ENCODE measurements around the gene PHRF1.
A peak's percentile ranks its signal among the peaks of the same experiment; 100 is the strongest.
"Not testable (repeated sequence)": the region's sequence is repeated elsewhere in the genome, so short reads cannot be mapped to it uniquely, and the experiment has no call there.

Gene PHRF1

DNA sequence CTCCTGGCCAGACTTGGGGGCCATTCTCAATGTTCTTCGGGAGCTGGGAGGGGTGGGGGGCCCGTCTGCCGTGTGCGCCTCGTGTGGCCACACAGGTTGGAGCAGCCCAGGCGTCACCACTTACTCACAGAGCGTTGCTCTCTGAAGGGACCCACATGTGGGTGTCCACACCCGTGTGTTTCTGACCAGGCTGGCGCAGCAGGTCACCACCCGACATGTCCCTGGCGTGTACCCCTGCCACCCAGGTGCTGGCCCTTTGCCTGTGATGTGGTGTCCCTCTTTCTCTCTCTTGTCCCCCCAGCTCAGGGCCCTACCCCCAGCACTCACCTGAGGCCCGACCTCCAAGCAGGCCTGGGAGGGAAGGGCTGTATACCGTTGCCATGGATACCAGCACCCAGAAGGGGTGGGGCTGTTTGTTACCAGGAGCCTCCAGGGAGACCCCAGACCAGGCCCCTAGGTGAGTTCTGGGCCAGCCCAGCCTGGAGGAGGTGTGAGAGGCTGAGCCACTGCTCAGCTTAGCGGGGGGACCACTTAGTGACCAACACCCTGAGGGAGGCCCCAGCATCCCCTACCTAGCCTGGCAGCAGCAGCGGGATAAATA is 17.1 kb upstream of the PHRF1 start:
- DNase-seq (ENCODE audit: low read depth in 2 of 2): no peak

GRCh38 chr11:559712-560304 is 16.5 kb upstream of the PHRF1 start:
- DNase-seq (ENCODE audit: low read depth in 2 of 2): no peak

DNA sequence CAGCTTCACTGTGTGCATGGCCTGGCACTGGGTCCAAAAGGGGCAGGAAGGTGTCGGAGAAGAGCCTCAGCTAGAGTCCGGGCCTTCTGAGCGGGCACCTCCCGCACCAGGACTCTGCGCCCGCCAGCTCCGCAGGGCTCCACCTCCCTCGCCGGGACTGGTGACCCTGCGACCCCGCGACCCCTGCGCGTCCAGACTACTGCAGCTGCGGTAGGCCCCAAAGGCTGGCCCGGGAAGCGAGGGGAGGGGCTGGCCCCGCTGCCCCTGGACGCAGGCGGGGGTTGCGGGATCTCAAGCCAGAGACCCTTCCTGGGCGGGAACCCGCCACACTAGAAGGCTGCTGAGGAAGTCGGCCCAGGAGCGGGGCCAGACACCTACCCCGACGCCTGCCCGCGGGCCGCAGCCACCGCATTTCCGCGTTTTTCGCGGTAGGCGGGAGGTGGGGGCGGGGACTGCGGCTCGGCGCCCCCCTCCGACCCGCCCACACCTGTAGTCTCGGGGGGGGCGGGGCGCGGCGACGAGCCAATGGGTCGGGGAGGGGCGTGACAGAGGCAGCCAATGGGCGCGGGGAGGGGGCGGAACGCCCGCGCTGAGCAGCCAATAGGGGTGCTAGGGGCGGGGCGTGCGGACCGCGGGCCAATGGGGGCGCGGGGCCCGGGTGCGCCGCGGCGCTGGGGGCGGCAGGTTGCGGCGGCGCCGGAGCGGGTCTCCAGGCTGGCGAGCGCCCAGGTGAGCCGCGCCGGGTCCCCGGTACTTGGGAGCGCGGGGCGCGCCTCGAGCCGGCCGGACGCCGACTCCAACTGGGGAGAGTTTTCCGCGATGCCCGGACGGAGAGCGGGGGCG is 15.7 kb upstream of the PHRF1 start, which contains the start of the genes LMNTD2 and RASSF7:
Gene LMNTD2, minus strand, starts transcription at position 434 of the 843 bp plus-strand sequence. Its CDS starts 22 bp downstream, at position 412.
Gene RASSF7, plus strand, starts transcription at position 666 of the 843 bp plus-strand sequence. CDS start 799 bp downstream, outside the sequence.
- DNase-seq (ENCODE audit: low read depth in 2 of 2): peak; percentile 93 to 95

GRCh38 chr11:561148-562003 is 14.9 kb upstream of the PHRF1 start:
- DNase-seq (ENCODE audit: low read depth in 2 of 2): no peak

DNA sequence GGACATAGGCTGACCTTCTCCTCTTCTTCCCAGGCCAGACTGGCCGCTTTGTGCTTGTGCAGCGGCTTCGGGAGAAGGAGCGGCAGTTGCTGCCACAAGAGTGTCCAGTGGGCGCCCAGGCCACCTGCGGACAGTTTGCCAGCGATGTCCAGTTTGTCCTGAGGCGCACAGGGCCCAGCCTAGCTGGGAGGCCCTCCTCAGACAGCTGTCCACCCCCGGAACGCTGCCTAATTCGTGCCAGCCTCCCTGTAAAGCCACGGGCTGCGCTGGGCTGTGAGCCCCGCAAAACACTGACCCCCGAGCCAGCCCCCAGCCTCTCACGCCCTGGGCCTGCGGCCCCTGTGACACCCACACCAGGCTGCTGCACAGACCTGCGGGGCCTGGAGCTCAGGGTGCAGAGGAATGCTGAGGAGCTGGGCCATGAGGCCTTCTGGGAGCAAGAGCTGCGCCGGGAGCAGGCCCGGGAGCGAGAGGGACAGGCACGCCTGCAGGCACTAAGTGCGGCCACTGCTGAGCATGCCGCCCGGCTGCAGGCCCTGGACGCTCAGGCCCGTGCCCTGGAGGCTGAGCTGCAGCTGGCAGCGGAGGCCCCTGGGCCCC is 14.1 kb upstream of the PHRF1 start:
- DNase-seq (ENCODE audit: low read depth in 2 of 2): no peak

DNA sequence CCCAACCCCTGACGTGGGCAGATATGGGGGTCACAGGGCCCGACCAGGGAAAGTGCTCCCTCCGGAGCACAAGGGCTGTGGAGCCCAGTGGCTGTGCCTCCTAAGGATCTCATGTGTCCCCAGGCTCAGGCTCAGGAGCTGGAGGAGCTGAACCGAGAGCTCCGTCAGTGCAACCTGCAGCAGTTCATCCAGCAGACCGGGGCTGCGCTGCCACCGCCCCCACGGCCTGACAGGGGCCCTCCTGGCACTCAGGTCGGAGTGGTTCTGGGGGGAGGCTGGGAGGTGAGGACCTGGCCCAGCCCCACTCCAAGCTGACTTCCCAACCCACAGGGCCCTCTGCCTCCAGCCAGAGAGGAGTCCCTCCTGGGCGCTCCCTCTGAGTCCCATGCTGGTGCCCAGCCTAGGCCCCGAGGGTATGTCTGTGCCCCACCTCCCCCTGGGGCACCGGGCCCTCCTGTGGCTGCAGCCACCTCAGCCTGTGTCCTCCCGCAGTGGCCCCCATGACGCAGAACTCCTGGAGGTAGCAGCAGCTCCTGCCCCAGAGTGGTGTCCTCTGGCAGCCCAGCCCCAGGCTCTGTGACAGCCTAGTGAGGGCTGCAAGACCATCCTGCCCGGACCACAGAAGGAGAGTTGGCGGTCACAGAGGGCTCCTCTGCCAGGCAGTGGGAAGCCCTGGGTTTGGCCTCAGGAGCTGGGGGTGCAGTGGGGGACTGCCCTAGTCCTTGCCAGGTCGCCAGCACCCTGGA is 13.0 kb upstream of the PHRF1 start:
- DNase-seq (ENCODE audit: low read depth in 2 of 2): no peak

DNA sequence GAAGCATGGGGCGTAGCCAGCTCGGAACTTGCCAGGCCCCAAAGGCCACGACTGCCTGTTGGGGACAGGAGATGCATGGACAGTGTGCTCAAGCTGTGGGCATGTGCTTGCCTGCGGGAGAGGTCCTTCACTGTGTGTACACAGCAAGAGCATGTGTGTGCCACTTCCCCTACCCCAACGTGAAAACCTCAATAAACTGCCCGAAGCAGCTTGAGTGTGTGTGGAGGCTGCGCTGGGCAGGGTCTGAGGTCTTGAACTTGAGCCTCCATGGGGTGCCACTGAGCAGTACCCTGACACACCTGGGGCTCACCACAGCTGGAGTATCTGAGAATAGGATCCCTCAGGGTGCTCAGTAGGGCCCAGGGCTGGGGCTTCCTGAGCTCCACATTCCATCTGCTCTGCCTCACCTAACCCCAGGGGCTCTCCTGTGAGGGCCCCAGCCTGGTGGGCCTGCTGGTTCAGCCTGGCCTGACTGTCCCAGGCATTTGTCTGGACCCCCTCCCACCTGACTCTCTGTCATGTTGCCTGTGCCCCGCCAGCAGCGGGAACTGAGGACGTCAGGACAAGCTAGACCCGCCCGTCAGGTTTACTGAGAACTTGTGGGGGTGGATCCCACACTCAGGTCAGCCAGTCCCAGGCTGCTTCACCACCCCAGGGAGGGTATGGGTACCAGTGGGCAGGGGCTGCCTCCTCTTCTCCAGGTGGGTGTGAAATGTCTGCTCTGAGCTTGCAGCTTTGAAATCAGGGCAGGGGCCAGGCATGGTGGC is 12.3 kb upstream of the PHRF1 start:
- no peak for DNase-seq (ENCODE audit: low read depth in 2 of 2)

GRCh38 chr11:565921-566509 is 10.3 kb upstream of the PHRF1 start:
- DNase-seq (ENCODE audit: low read depth in 2 of 2): no peak

DNA sequence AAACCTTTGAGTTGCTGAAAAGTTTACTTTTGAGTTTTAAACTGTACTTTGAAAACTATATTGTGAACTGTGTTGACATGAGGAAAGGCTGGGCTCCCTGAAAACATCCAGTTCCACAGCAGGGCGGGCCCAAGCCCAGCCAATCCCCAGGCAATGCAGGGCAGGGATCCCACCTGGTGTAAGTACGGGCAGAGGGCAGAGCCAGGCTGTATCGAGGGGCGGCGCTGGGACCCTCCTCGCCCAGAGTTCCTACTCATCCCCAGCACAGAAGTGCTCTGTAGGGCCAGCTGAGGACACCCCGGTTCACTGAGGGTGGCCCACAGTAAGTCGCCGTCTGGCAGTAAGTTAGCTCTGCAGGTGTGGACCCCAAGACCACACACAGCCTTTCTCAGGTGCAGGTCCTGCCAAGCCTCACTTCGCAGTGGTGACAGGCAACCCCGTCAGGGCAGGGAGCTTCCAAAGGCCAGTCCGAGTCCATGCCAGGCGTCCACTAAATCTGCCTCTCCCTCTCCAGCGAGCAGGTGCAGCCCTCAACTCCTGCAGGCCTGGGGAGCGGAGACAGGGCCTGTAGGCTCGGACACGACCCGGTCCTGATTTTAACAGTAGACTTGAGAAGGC is 9.2 kb upstream of the PHRF1 start:
- DNase-seq (ENCODE audit: low read depth in 2 of 2): no peak

DNA sequence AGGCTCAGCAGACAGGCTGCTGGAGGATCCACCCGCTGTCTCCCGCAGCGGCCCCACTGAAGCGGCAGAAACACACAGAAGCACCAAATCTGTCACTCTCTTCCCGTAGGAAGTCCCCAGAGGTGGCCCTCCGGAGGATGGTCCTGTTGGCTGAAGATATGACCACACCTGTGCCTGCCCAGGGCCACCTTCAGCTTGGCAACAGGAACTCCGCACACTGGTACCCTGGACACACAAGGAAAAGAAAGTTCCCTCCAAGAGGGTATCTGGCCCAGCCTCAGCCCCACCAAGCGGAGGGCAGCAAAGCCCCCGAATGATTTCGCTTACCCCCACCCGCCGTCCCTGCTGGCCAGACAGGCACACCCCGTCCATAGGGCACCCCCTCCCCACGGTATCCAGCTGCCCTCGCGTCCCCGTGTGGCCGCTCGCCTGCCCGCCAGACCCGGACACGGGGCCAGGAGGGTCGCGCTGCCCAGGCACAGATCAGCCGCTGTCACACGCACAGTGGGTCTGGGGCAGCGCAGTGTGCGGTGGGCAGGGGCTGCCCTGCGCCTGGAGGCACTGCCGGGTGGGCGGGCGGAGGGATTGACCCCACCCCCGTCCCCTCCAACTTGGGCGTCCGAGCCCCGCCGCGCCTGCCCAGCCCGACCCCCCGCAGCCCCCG is 8.5 kb upstream of the PHRF1 start:
- no peak for DNase-seq (ENCODE audit: low read depth in 2 of 2)

DNA sequence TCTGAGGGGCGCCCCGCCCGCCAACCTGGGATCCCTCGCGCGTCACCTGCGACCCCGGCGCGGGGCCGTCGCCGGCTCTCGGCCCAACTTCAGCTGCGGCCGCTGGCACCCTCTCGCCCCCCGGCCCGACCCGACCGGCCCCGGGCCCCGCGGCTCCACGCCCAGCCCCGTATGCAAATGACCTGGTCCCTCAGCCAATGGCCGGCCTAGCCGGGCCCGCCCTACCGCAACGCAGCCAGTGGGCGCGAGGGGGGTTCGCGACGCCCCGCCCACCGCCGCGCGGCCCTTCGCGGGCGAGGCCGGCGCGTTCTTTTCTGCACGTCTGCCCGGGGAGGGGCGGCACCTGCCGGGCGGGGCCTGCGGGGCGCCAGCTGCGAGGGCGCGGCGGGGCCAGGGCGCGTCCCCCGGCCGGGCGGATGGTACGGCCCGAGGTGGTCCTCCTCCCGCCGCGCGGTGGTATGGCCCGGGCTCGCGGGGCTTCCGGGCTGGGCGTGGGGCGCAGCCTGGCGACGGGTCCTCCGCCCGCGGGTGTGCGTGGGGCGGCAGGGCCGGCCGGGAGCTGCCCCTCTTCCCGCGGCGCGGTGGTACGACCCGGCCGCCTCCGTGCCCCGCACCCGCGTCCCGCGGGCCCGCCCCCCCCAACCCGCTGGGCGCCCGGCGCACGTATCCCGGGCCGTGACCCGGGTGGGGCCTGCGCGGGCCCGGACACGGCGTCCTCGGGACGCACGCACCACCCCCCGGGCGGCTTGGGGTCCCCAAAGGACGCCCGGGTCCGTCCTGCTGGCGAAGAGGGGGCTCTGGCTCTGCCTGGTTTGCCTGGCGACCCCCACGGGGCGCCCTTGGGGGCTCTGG is 7.7 kb upstream of the PHRF1 start:
- DNase-seq (ENCODE audit: low read depth in 2 of 2): peak; percentile 78 to 81

DNA sequence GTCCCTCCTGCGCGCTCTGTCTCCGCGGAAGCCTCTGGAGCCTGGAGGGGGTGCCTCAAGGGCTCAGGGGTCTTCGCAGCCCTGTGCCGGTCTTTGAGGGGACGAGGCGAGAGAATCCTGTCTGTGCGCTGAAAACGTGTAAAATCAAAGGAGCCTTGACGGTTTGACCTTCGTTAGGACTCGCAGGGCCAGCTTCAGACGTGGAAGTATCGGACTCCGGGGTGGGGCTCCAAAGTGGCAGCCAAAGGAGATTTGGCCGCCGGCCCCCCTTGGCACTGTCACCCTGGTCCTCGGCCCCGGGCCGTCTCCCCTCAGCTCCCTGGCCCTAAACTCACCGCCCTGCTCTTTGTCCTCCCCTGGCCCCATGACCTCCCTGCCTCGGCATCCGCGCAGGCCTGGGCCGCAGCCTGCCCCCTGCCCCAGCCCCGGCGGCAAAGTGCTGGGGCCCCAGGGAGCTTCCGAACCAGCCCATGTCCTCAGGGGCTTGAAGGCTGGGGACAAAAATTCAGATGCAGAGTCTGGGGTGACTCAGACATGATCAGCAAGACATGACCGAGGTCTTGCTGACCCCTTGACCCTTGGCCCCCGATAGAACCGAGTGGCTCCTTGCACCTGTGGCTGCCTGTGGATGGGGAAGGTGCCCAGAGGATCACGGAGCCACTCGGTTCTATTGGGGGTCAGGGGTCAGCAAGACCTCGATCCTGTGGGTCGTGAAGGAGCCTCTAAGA is 6.9 kb upstream of the PHRF1 start:
- no peak for DNase-seq (ENCODE audit: low read depth in 2 of 2)

GRCh38 chr11:571802-572185 is 4.5 kb upstream of the PHRF1 start:
- DNase-seq (ENCODE audit: low read depth in 2 of 2): no peak

DNA sequence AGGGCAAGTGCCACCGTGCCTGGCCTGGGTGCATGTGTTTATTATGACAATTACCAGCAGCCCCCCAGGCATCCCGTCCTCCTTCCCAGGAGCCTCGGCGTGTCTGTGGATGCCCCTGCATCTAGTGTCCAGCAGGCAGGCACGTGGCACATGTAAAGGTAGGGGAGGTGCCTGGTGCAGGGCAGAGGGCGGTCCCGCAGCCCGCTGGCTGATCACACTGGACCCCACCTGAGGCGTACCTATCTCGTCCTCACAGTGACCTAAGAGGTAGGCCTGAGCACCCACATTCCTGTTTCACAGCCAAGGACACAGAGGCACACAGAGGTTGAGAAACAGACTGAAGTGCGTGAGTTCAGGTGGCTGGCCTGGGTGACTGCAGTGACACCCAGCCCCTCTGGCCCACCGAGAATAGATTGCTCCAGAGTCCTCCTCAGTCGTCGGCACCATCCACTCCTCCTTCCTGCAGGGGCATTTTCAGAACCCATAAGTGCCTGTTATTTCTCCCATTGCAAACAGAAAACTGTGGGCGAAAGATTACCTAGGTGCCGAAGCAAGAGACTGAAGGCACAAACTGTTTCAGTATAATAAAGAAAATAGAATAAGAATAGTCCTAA is 3.0 kb upstream of the PHRF1 start:
- DNase-seq (ENCODE audit: low read depth in 2 of 2): no peak

DNA sequence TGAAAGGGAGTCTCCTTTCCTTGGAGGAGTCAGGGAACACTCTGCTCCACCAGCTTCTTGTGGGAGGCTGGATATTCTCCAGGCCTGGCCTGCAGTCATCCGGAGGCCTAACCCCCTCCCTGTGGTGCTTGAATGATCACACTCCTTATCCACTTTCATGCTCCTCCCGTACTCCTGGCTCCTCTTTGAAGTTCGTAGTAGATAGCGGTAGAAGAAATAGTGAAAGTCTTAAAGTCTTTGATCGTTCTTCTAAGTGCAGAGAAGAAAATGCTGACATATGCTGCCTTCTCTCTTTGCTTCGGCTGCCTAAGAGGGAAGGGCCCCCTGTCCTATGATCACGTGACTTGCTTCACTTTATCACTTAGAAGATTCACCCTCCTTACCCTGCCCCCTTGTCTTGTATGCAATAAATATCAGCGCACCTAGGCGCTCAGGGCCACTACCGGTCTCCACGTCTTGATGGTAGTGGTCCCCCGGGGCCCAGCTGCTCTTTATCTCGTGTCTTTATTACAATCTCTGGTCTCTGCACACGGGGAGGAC is 2.2 kb upstream of the PHRF1 start:
- not testable (repeated sequence) for DNase-seq (ENCODE audit: low read depth in 2 of 2)

- DNase-seq (ENCODE audit: low read depth in 2 of 2): no peak
These were observed 1.5 kb upstream of the PHRF1 start for GRCh38 chr11:574632-575312.

Measured in stimulated activated CD8-positive, alpha-beta memory T cell treated with anti-CD3 and anti-CD28 coated beads, Interleukin-7, amount 100 ng/mL, for 1 hour (primary cell).